Lung (tissue), 12 donors: ENCODE measurements around the gene KCTD16. TPM values are rescaled to one million over a fixed set of nuclear protein-coding genes. Genes with fewer than 3 reads are reported as not detected.

ENCODE experiments used
- ATAC-seq: fragments of 200-7000 bp; cut with Tn5 transposase; one replicate; pipeline ENCODE4 v1.9.1; 2020; ENCODE audit warnings: moderate number of reproducible peaks; ENCODE audit not compliant: insufficient read depth, low FRiP score
- DNase-seq, 3 donors: peaks; one replicate each; pipeline ENCODE4 v3.0.0-alpha.2; 2013 to 2017
- H3K27ac ChIP-seq, 2 donors: one replicate each; pipeline ENCODE4 v1.5.1; 2013; ENCODE audit warnings: mild to moderate bottlenecking in 2 of 2, moderate library complexity in 2 of 2, control low read depth in 1 of 2, inconsistent platforms in 1 of 2, low read depth in 1 of 2, low read length in 1 of 2
- H3K27me3 ChIP-seq, 3 donors: one replicate each; pipeline ENCODE4 v1.5.1; 2013; ENCODE audit warnings: low read length in 2 of 3; ENCODE audit not compliant: control insufficient read depth in 3 of 3, insufficient read depth in 3 of 3
- H3K36me3 ChIP-seq, 4 donors: one replicate each; pipeline ENCODE4 v1.5.1; 2013; ENCODE audit warnings: low read length in 4 of 4, mild to moderate bottlenecking in 1 of 4, moderate library complexity in 1 of 4; ENCODE audit not compliant: control insufficient read depth in 4 of 4, insufficient read depth in 4 of 4
- H3K4me1 ChIP-seq, 5 donors: one replicate each; pipeline ENCODE4 v1.5.1; 2013; ENCODE audit warnings: low read length in 5 of 5, mild to moderate bottlenecking in 2 of 5, moderate library complexity in 1 of 5; ENCODE audit not compliant: control insufficient read depth in 5 of 5, insufficient read depth in 5 of 5
- H3K4me3 ChIP-seq: one replicate; pipeline ENCODE4 v1.5.1; 2013; ENCODE audit warnings: mild to moderate bottlenecking, control low read depth, moderate library complexity
- H3K9ac ChIP-seq, 2 donors: one replicate each; pipeline ENCODE4 v1.5.1; 2013; ENCODE audit warnings: low read length in 2 of 2, control low read depth in 1 of 2; ENCODE audit not compliant: insufficient read depth in 1 of 2
- H3K9me3 ChIP-seq, 4 donors: one replicate each; pipeline ENCODE4 v1.5.1; 2013; ENCODE audit warnings: low read length in 3 of 4, mild to moderate bottlenecking in 1 of 4, moderate library complexity in 1 of 4; ENCODE audit not compliant: control insufficient read depth in 4 of 4, insufficient read depth in 3 of 4
- CTCF ChIP-seq: IDR thresholded peaks from 2 replicates; pipeline ENCODE4 v1.5.1; 2012; ENCODE audit warnings: mild to moderate bottlenecking; ENCODE audit errors: control extremely low read depth, extremely low read depth
- WGBS, 2 donors: extraction: QIAGEN DNeasy Blood & Tissue Kit; methylation state at CpG; one replicate each; pipeline ENCODE4 v1.1.7; 2013; 5-methylcytosine and 5-hydroxymethylcytosine counted together
- polyA plus RNA-seq, 2 donors: library from polyadenylated mRNA; stranded (reverse); fragments of 200-250 nt; gene quantifications; one replicate each; pipeline ENCODE4 v1.2.1, GENCODE V29; 2013
- total RNA-seq, 2 donors: library from RNA; depleted of rRNA in 1 of 2; stranded (reverse); fragments of >200 nt in 1 of 2; gene quantifications; one replicate each; pipeline ENCODE4 v1.2.1, GENCODE V29; 2014 to 2021
- donor health status: control.
- donor health status: control.
- donor health status: Bipolar disorder and iron deficiency.
- donor health status: healthy.
- donor health status: DM: yes; HTN: yes; CAD: no.

The KCTD16 gene
- total and polyA plus RNA-seq, 4 donors = 0.07 to 0.63 (median 0.27) TPM

- no peak overlapping the region for H3K27ac ChIP-seq
- WGBS, 2 donors = 89 to 95% methylated on average over 2 of the region's 2 CpGs
- H3K36me3 ChIP-seq = no peaks in the 10 kb centered on the region
- TF ChIP-seq CTCF = no peak
- no peak overlapping the region for H3K9ac ChIP-seq
- no peak overlapping the region for H3K4me3 ChIP-seq
- peaks cover 0 to 9% (median 0%) of the 10 kb centered on the region in 5 donors for H3K4me1 ChIP-seq
- no peak for ATAC-seq
- no peaks in the 10 kb centered on the region for H3K9me3 ChIP-seq
- H3K27me3 ChIP-seq = no peaks in the 10 kb centered on the region
- DNase-seq = no peak
These were observed 332.4 kb downstream of the KCTD16 start for GRCh38 chr5:144503123-144503522.

- H3K4me3 ChIP-seq = no peak overlapping the region
- ATAC-seq (no peak), DNase-seq (no peak)
- no peaks in the 10 kb centered on the region for H3K27me3 ChIP-seq
- no peak for TF ChIP-seq CTCF
- H3K27ac ChIP-seq = no peak overlapping the region
- peaks cover 0 to 9% (median 0%) of the 10 kb centered on the region in 5 donors for H3K4me1 ChIP-seq
- peaks cover 0 to 2% (median 0%) of the 10 kb centered on the region in 4 donors for H3K9me3 ChIP-seq
- no peaks in the 10 kb centered on the region for H3K36me3 ChIP-seq
- 44 to 50% methylated on average over 5 of the region's 5 CpGs for WGBS, 2 donors
- no peak overlapping the region for H3K9ac ChIP-seq
These were observed 334.4 kb downstream of the KCTD16 start for GRCh38 chr5:144504929-144505577.

GRCh38 chr5:144510845-144511579 is 340.3 kb downstream of the KCTD16 start:
- Histone ChIP-seq H3K4me3 (no peak overlapping the region), H3K27ac (no peak overlapping the region), H3K9ac (no peak overlapping the region), H3K4me1 (peaks cover 0 to 16% (median 0%) of the 10 kb centered on the region in 5 donors), H3K36me3 (no peaks in the 10 kb centered on the region), H3K27me3 (no peaks in the 10 kb centered on the region), H3K9me3 (peaks cover 0 to 2% (median 0%) of the 10 kb centered on the region in 4 donors)
- no peak for ATAC-seq
- TF ChIP-seq CTCF = no peak
- peak; percentile 32 to 86 (median 78) for DNase-seq
- WGBS, 2 donors = 38 to 65% methylated on average over 10 of the region's 10 CpGs
